ENCODE results near the gene DYSF. TPM values are rescaled to one million over a fixed set of nuclear protein-coding genes. Genes with fewer than 3 reads are reported as not detected.

DYSF gene
- total and polyA plus RNA-seq, 7 donors, result 38.3 to 208 (median 109) TPM

- ATAC-seq (no peak), DNase-seq (peak in 1 of 2 donors; percentile 17)
- H3K36me3 ChIP-seq (ENCODE audit: insufficient read depth in 1 of 2, low read depth in 1 of 2), result peaks cover 6 to 93% of the 10 kb centered on the region in 2 donors
- no peak overlapping the region for H3K27ac ChIP-seq
- WGBS, 3 donors, result 74 to 78% (median 77%) methylated on average over 5 of the region's 5 CpGs
- H3K9me3 ChIP-seq, result no peaks in the 10 kb centered on the region
- no peak overlapping the region for H3K4me3 ChIP-seq
- no peak for TF ChIP-seq CTCF (IDR thresholded peaks at IDR 0.05)
- intact Hi-C loops (cut with DNase I), result loop anchor here in 1 of 2 donors (10.0 kb wide), 1 partner anchor 438 kb away; no protein-coding TSS in a partner anchor
- no peaks in the 10 kb centered on the region for H3K4me1 ChIP-seq
- H3K27me3 ChIP-seq (ENCODE audit: insufficient read depth in 3 of 3, low read length in 2 of 3), result no peaks in the 10 kb centered on the region
Measured at GRCh38 chr2:71556692-71557250, 103.4 kb downstream of the DYSF start.

- intact Hi-C loops (cut with DNase I), result loop anchor here in 1 of 2 donors (10.0 kb wide), 1 partner anchor 437 kb away; no protein-coding TSS in a partner anchor
Measured at GRCh38 chr2:71557321-71557720, 104.0 kb downstream of the DYSF start.

GRCh38 chr2:71558300-71559051 is 105.1 kb downstream of the DYSF start:
- DNase-seq, result peak in 1 of 2 donors; percentile 38
- H3K36me3 ChIP-seq (ENCODE audit: insufficient read depth in 1 of 2, low read depth in 1 of 2), result peaks cover 6 to 93% of the 10 kb centered on the region in 2 donors
- 70 to 82% (median 74%) methylated on average over 9 to 10 of the region's 10 CpGs for WGBS, 3 donors

More at GRCh38 chr2:71557321-71557720, 104.0 kb downstream of the DYSF start:
- no peak overlapping the region for H3K4me3 ChIP-seq
- no peak for TF ChIP-seq CTCF (IDR thresholded peaks at IDR 0.05)
- ATAC-seq, result no peak
- no peaks in the 10 kb centered on the region for H3K4me1 ChIP-seq
- H3K27ac ChIP-seq, result no peak overlapping the region
- DNase-seq, result peak in 1 of 2 donors; percentile 23
- 88 to 96% (median 91%) methylated on average over 6 of the region's 6 CpGs for WGBS, 3 donors
- H3K9me3 ChIP-seq, result no peaks in the 10 kb centered on the region
- H3K27me3 ChIP-seq (ENCODE audit: insufficient read depth in 3 of 3, low read length in 2 of 3), result no peaks in the 10 kb centered on the region
- H3K36me3 ChIP-seq (ENCODE audit: insufficient read depth in 1 of 2, low read depth in 1 of 2), result peaks cover 6 to 93% of the 10 kb centered on the region in 2 donors

GRCh38 chr2:71559080-71559827 is 105.9 kb downstream of the DYSF start:
- TF ChIP-seq CTCF (IDR thresholded peaks at IDR 0.05), result no peak
- intact Hi-C loops (cut with DNase I), result loop anchor here in 1 of 2 donors (10.0 kb wide), 1 partner anchor 436 kb away; no protein-coding TSS in a partner anchor
- Histone ChIP-seq H3K4me1 (no peaks in the 10 kb centered on the region), H3K4me3 (no peak overlapping the region), H3K36me3 (ENCODE audit: insufficient read depth in 1 of 2, low read depth in 1 of 2) (peaks cover 0 to 92% of the 10 kb centered on the region in 2 donors), H3K9me3 (no peaks in the 10 kb centered on the region), H3K27me3 (ENCODE audit: insufficient read depth in 3 of 3, low read length in 2 of 3) (no peaks in the 10 kb centered on the region), H3K27ac (no peak overlapping the region)
- peak in 1 of 2 donors; percentile 35 for DNase-seq
- ATAC-seq, result no peak
- WGBS, 3 donors, result 86 to 94% (median 93%) methylated on average over 15 of the region's 15 CpGs

More at GRCh38 chr2:71558300-71559051, 105.1 kb downstream of the DYSF start:
- peak in 3 of 4 donors; percentile 13 to 37 (median 20) for ATAC-seq
- Histone ChIP-seq H3K4me1 (no peaks in the 10 kb centered on the region), H3K27me3 (ENCODE audit: insufficient read depth in 3 of 3, low read length in 2 of 3) (no peaks in the 10 kb centered on the region), H3K4me3 (no peak overlapping the region), H3K27ac (no peak overlapping the region), H3K9me3 (no peaks in the 10 kb centered on the region)
- intact Hi-C loops (cut with DNase I), result loop anchor here in 1 of 2 donors (10.0 kb wide), 1 partner anchor 436 kb away; no protein-coding TSS in a partner anchor
- TF ChIP-seq CTCF (IDR thresholded peaks at IDR 0.05), result no peak

Measured in psoas muscle (tissue), 8 donors.